ENCODE results near the gene MTA1. TPM values are rescaled to one million over a fixed set of nuclear protein-coding genes. Genes with fewer than 3 reads are reported as not detected.

Gene MTA1
- total and polyA plus RNA-seq, 10 of the 15 experiments (the other 5 are each of a cell fraction or from before 2014, with no cell fraction given) = 0.14 to 162 (median 30.6) TPM

GRCh38 chr14:105496831-105497591, 77.4 kb downstream of the MTA1 start:
- Histone ChIP-seq H3K36me3 (ENCODE audit: control insufficient read depth in 2 of 2, insufficient read depth in 2 of 2, low read length in 1 of 2) (no peaks in the 10 kb centered on the region; a peak in 1 of 4 replicates), H3K4me2 (ENCODE audit: control insufficient read depth, insufficient read depth) (no peak overlapping the region), H4K20me1 (ENCODE audit: control insufficient read depth, insufficient read depth) (no peaks in the 10 kb centered on the region), H3K27ac (ENCODE audit: control insufficient read depth, insufficient read depth) (no peak overlapping the region), H3K9ac (ENCODE audit: control insufficient read depth, insufficient read depth, low read length) (no peak overlapping the region), H3K4me1 (ENCODE audit: control insufficient read depth, insufficient read depth, low read length) (peaks cover 4% of the 10 kb centered on the region), H3K4me3 (no peak overlapping the region), H3K79me2 (ENCODE audit: control insufficient read depth, insufficient read depth, low read length) (peaks cover 2% of the 10 kb centered on the region), H3K9me3 (replicated peaks; ENCODE audit: control insufficient read depth, insufficient read depth, low read length) (no peaks in the 10 kb centered on the region), H3K27me3 (replicated peaks in 1 of 2; ENCODE audit: control insufficient read depth in 2 of 2, insufficient read depth in 2 of 2, low read length in 1 of 2) (no peaks in the 10 kb centered on the region), H2AFZ (ENCODE audit: control insufficient read depth, low read depth, low read length) (no peak overlapping the region)
- CTCF ChIA-PET = interaction anchor here (1.1 kb wide), 1 partner anchor 16 kb away, joined by 3 read pairs; no protein-coding TSS in a partner anchor
- BruUV-seq (replicated peaks) = no TSS peak
- peak; percentile 0; the same call in 1 of the 2 replicates for TF ChIP-seq POLR2A (IDR thresholded peaks at IDR 0.05; ENCODE audit: low read depth, low read length)
- no peak for TF ChIP-seq SUZ12 (IDR thresholded peaks at IDR 0.05; ENCODE audit: unreplicated experiment)
- in situ Hi-C loops (cut with MboI) = no loop called here
- FAIRE-seq (no peak), ATAC-seq (no peak), DNase-seq (ENCODE audit: low read depth, low spot score) (no peak)
- POLR2A ChIA-PET = no interaction called here
- RAD21 ChIA-PET (ENCODE audit: unreplicated experiment) = no interaction called here
- 95% methylated on average over 32 of the region's 32 CpGs for WGBS (ENCODE audit: insufficient coverage, insufficient replicate concordance, low lambda C conversion rate, missing lambda C conversion rate)
- intact Hi-C loops (cut with micrococcal nuclease; ENCODE audit: unreplicated experiment) = no loop called here
- SMC1A ChIA-PET (ENCODE audit: uncharacterized antibody, unreplicated experiment) = no interaction called here

- no peaks in the 10 kb centered on the region for H3K4me1 ChIP-seq (ENCODE audit: control insufficient read depth, insufficient read depth, low read length)
- no peaks in the 10 kb centered on the region for H4K20me1 ChIP-seq (ENCODE audit: control insufficient read depth, insufficient read depth)
- DNase-seq (ENCODE audit: low read depth, low spot score) (no peak), ATAC-seq (no peak), FAIRE-seq (no peak)
- ChIA-PET POLR2A (no interaction called here), RAD21 (ENCODE audit: unreplicated experiment) (no interaction called here), CTCF (interaction anchor here (1.1 kb wide), 1 partner anchor 17 kb away, joined by 3 read pairs; no protein-coding TSS in a partner anchor), SMC1A (ENCODE audit: uncharacterized antibody, unreplicated experiment) (no interaction called here)
- BruUV-seq (replicated peaks) = no TSS peak
- intact Hi-C loops (cut with micrococcal nuclease; ENCODE audit: unreplicated experiment) = no loop called here
- no peak overlapping the region for H3K9ac ChIP-seq (ENCODE audit: control insufficient read depth, insufficient read depth, low read length)
- H2AFZ ChIP-seq (ENCODE audit: control insufficient read depth, low read depth, low read length) = no peak overlapping the region
- H3K36me3 ChIP-seq (ENCODE audit: control insufficient read depth in 2 of 2, insufficient read depth in 2 of 2, low read length in 1 of 2) = no peaks in the 10 kb centered on the region; a peak in 1 of 4 replicates
- no peaks in the 10 kb centered on the region for H3K9me3 ChIP-seq (replicated peaks; ENCODE audit: control insufficient read depth, insufficient read depth, low read length)
- in situ Hi-C loops (cut with MboI) = no loop called here
- 95% methylated on average over 29 of the region's 31 CpGs for WGBS (ENCODE audit: insufficient coverage, insufficient replicate concordance, low lambda C conversion rate, missing lambda C conversion rate)
- no peak overlapping the region for H3K27ac ChIP-seq (ENCODE audit: control insufficient read depth, insufficient read depth)
- no peak overlapping the region for H3K4me3 ChIP-seq
- no peaks in the 10 kb centered on the region for H3K27me3 ChIP-seq (replicated peaks in 1 of 2; ENCODE audit: control insufficient read depth in 2 of 2, insufficient read depth in 2 of 2, low read length in 1 of 2)
- H3K4me2 ChIP-seq (ENCODE audit: control insufficient read depth, insufficient read depth) = no peak overlapping the region
- H3K79me2 ChIP-seq (ENCODE audit: control insufficient read depth, insufficient read depth, low read length) = no peaks in the 10 kb centered on the region
- TF ChIP-seq LARP7 (IDR thresholded peaks at IDR 0.05) (no peak), KAT2A (conservative IDR thresholded peaks at IDR 0.05; ENCODE audit: control insufficient read depth, low read depth, low read length) (no peak), EGR1 (IDR thresholded peaks at IDR 0.05; ENCODE audit: borderline replicate concordance in 1 of 2, low read depth in 2 of 2, low read length in 2 of 2) (no peak), SP1 (IDR thresholded peaks at IDR 0.05; ENCODE audit: low read depth, low read length) (no peak), FOXM1 (IDR thresholded peaks at IDR 0.05; ENCODE audit: low read depth, low read length) (no peak), SKIL (IDR thresholded peaks at IDR 0.05; ENCODE audit: low read depth, poor library complexity, severe bottlenecking) (no peak), CEBPB (IDR thresholded peaks at IDR 0.05; ENCODE audit: borderline replicate concordance in 1 of 2, low read depth in 2 of 2, low read length in 2 of 2) (no peak), IRF5 (IDR thresholded peaks at IDR 0.05; ENCODE audit: borderline replicate concordance) (no peak), MYB (IDR thresholded peaks at IDR 0.05; ENCODE audit: borderline replicate concordance, low read depth, low read length) (no peak), NBN (IDR thresholded peaks at IDR 0.05) (no peak)
These were observed 78.2 kb downstream of the MTA1 start for GRCh38 chr14:105497671-105498429.
